SK-N-SH treated with all-trans-retinoic acid at 6 μM for 48 hours (cell line): ENCODE data around the gene CCT7.

ENCODE experiments used
- BACH2 ChIP-seq: fragments of 250-450 bp; sonication (Bioruptor Pico); IDR thresholded peaks from 2 replicates; pipeline ENCODE4 v1.9.0; 2021; ENCODE audit warnings: mild to moderate bottlenecking, borderline replicate concordance
- CREB5 ChIP-seq: fragments of 250-450 bp; sonication (Bioruptor Pico); IDR thresholded peaks from 2 replicates; pipeline ENCODE4 v1.5.1; 2020; ENCODE audit warnings: low read depth, mild to moderate bottlenecking, moderate library complexity
- RARB ChIP-seq: fragments of 250-450 bp; sonication (Bioruptor Pico); IDR thresholded peaks from 2 replicates; pipeline ENCODE4 v1.8.0; 2021; ENCODE audit warnings: mild to moderate bottlenecking, moderate library complexity
- SNAI2 ChIP-seq: fragments of 250-450 bp; sonication (Bioruptor Pico); IDR thresholded peaks from 2 replicates; pipeline ENCODE4 v1.5.0; 2020; ENCODE audit warnings: mild to moderate bottlenecking, moderate library complexity
- TCF4 ChIP-seq: fragments of 250-450 bp; sonication (Bioruptor Pico); IDR thresholded peaks from 2 replicates; pipeline ENCODE4 v1.8.0; 2021; ENCODE audit warnings: mild to moderate bottlenecking, moderate library complexity, borderline replicate concordance

CCT7 gene

GRCh38 chr2:73301636-73302035 is 67.5 kb downstream of the CCT7 start (continued):
- TF ChIP-seq CREB5 (CRISPR knock-in tag) (no peak), BACH2 (CRISPR knock-in tag) (no peak), TCF4 (CRISPR knock-in tag) (no peak), SNAI2 (CRISPR knock-in tag) (no peak), RARB (CRISPR knock-in tag) (no peak)
